B cell (primary cell): Measurements from ENCODE around the gene CD226. TPM values are rescaled to one million over a fixed set of nuclear protein-coding genes. Genes with fewer than 3 reads are reported as not detected.
"Not testable (repeated sequence)": the region's sequence is repeated elsewhere in the genome, so short reads cannot be mapped to it uniquely, and the experiment has no call there.

Experiments used
- ATAC-seq: fragments of 200-7000 bp; cut with Tn5 transposase; one replicate; pipeline ENCODE4 v1.10.0; 2021; ENCODE audit warnings: low read depth, mild to moderate bottlenecking, moderate number of reproducible peaks, moderate library complexity
- CTCF ChIA-PET: fragments of 350-600 bp; sonication (Branson Sonifier 250); formaldehyde crosslinking; loops from one replicate; lab custom pipeline; 2021; ENCODE audit warnings: antibody characterized with exemption, inconsistent platforms; lab: Charles Lee
- POLR2A ChIA-PET: fragments of 350-600 bp; sonication (Branson Sonifier 250); formaldehyde crosslinking; loops from one replicate; lab custom pipeline; 2021; ENCODE audit warnings: antibody characterized with exemption; lab: Charles Lee
- DNase-seq: peaks from one replicate; pipeline ENCODE4 v3.0.0; 2013
- H2AFZ ChIP-seq: 2 replicates; pipeline ENCODE4 v1.6.1; 2012; ENCODE audit warnings: mild to moderate bottlenecking, low read depth, low read length; ENCODE audit not compliant: insufficient read depth, poor library complexity, severe bottlenecking
- H3K27ac ChIP-seq, 2 donors: 1 replicate in 1 of 2; 2 replicates in 1 of 2; pipeline ENCODE4 v1.5.1; 2012 to 2013; ENCODE audit warnings: low read length in 2 of 2, mild to moderate bottlenecking in 2 of 2, moderate library complexity in 1 of 2
- H3K27me3 ChIP-seq, 4 experiments: fragments of 200-600 bp in 1 of 4; sonication (generic) in 1 of 4; replicated peaks in 1 of 4; 1 replicate in 2 of 4; 2 replicates in 2 of 4; pipeline versions ENCODE4 v1.6.1 to v1.7.0; 2013 to 2016; ENCODE audit warnings: low read length in 3 of 4, mild to moderate bottlenecking in 2 of 4, mixed read lengths in 1 of 4, moderate library complexity in 1 of 4; ENCODE audit not compliant: insufficient read depth in 4 of 4, control insufficient read depth in 3 of 4; ENCODE audit errors: control extremely low read depth in 1 of 4
- H3K36me3 ChIP-seq, 2 experiments: replicated peaks in 1 of 2; 1 replicate in 1 of 2; 2 replicates in 1 of 2; pipeline versions ENCODE4 v1.6.1 to v1.7.1; 2013; ENCODE audit warnings: low read length in 1 of 2; ENCODE audit not compliant: insufficient read depth in 2 of 2, control insufficient read depth in 1 of 2; ENCODE audit errors: control extremely low read depth in 1 of 2, extremely low read depth in 1 of 2
- H3K4me1 ChIP-seq, 2 donors: fragments of 200-600 bp in 1 of 2; sonication (generic) in 1 of 2; 1 replicate in 1 of 2; 2 replicates in 1 of 2; pipeline versions ENCODE4 v1.5.1 to v1.6.1; 2013 to 2017; ENCODE audit warnings: low read length in 2 of 2; ENCODE audit not compliant: control insufficient read depth in 2 of 2, insufficient read depth in 2 of 2
- H3K4me2 ChIP-seq: replicated peaks from 2 replicates; pipeline ENCODE3; 2012; ENCODE audit warnings: mild to moderate bottlenecking, low read depth, low read length; ENCODE audit not compliant: poor library complexity, severe bottlenecking
- H3K4me3 ChIP-seq, 5 experiments: fragments of 200-600 bp in 1 of 5; sonication (generic) in 1 of 5; 1 replicate in 3 of 5; 2 replicates in 2 of 5; pipeline versions ENCODE4 v1.5.1 to v1.7.0; 2011 to 2016; ENCODE audit warnings: low read length in 4 of 5, mild to moderate bottlenecking in 4 of 5, low read depth in 2 of 5, control low read depth in 1 of 5, moderate library complexity in 1 of 5; ENCODE audit not compliant: insufficient read depth in 1 of 5; ENCODE audit errors: control extremely low read depth in 1 of 5, extremely low read depth in 1 of 5
- H3K79me2 ChIP-seq: fragments of 200-600 bp; sonication (generic); one replicate; pipeline ENCODE4 v1.6.0; 2016; ENCODE audit warnings: low read length; ENCODE audit not compliant: control insufficient read depth, insufficient read depth
- H3K9ac ChIP-seq: fragments of 200-600 bp; sonication (generic); 2 replicates; pipeline ENCODE4 v1.6.1; 2017; ENCODE audit warnings: mild to moderate bottlenecking, low read length, moderate library complexity
- H3K9me3 ChIP-seq, 3 donors: one replicate each; pipeline versions ENCODE4 v1.6.1 to v1.7.1; 2013; ENCODE audit warnings: low read length in 2 of 3; ENCODE audit not compliant: control insufficient read depth in 2 of 3, insufficient read depth in 1 of 3; ENCODE audit errors: control extremely low read depth in 1 of 3
- H4K20me1 ChIP-seq: 2 replicates; pipeline ENCODE4 v1.6.0; 2012; ENCODE audit warnings: mild to moderate bottlenecking, low read length; ENCODE audit not compliant: insufficient read depth, control insufficient read depth, poor library complexity, severe bottlenecking
- H3K27ac Mint-ChIP-seq: one replicate; pipeline ENCODE4 v1.8.0; 2021; ENCODE audit warnings: mixed read lengths
- H3K27me3 Mint-ChIP-seq: one replicate; pipeline ENCODE4 v1.8.0; 2021; ENCODE audit warnings: mixed read lengths
- H3K4me1 Mint-ChIP-seq: one replicate; pipeline ENCODE4 v1.8.0; 2021; ENCODE audit warnings: mixed read lengths
- H3K4me3 Mint-ChIP-seq: one replicate; pipeline ENCODE4 v1.8.0; 2021; ENCODE audit warnings: mixed read lengths
- H3K9me3 Mint-ChIP-seq: one replicate; pipeline ENCODE4 v1.8.0; 2022; ENCODE audit warnings: mixed read lengths; ENCODE audit not compliant: insufficient read depth
- CTCF ChIP-seq: fragments of 200-600 bp; IDR thresholded peaks from one replicate; pipeline ENCODE4 v1.8.0; 2022; ENCODE audit warnings: antibody characterized with exemption, mild to moderate bottlenecking
- EZH2 ChIP-seq: IDR thresholded peaks from 2 replicates; pipeline ENCODE4 v1.6.1; 2012; ENCODE audit warnings: borderline replicate concordance, low read depth, mild to moderate bottlenecking, moderate library complexity, low read length; ENCODE audit not compliant: insufficient read depth, poor library complexity, severe bottlenecking
- WGBS: methylation state at CpG from one replicate; pipeline ENCODE4 v1.1.5; 2013; ENCODE audit warnings: missing lambda C conversion rate; ENCODE audit not compliant: insufficient coverage; 5-methylcytosine and 5-hydroxymethylcytosine counted together
- intact Hi-C: fragments of 100-400 bp; cut with micrococcal nuclease; formaldehyde crosslinking; loops from one replicate; pipeline ENCODE4 v1.10.0; 2022
- polyA plus RNA-seq: library from polyadenylated mRNA; depleted of rRNA; stranded (reverse); fragments of >200 nt; gene quantifications from 2 replicates; pipeline ENCODE4 v1.2.3, GENCODE V29; 2012
- total RNA-seq, 2 donors: library from RNA; stranded (reverse); fragments of 120-200 nt in 1 of 2; gene quantifications; 1 replicate in 1 of 2; 2 replicates in 1 of 2; pipeline versions ENCODE4 v1.2.3 to v1.2.4, GENCODE V29; 2013 to 2022

Gene CD226
- total and polyA plus RNA-seq, 2 donors (not counting 1 experiment from before 2014, with no cell fraction given), result 0.78 to 2.6 TPM

GRCh38 chr18:69978732-69979715, 31.4 kb upstream of the CD226 start:
- Histone ChIP-seq H4K20me1 (no peaks in the 10 kb centered on the region), H3K4me2 (no peak overlapping the region), H2AFZ (no peak overlapping the region), H3K9ac (no peak overlapping the region), H3K4me3 (no peak overlapping the region), H3K36me3 (no peaks in the 10 kb centered on the region), H3K27ac (no peak overlapping the region), H3K4me1 (no peaks in the 10 kb centered on the region), H3K27me3 (no peaks in the 10 kb centered on the region), H3K9me3 (peaks cover 0 to 6% (median 3%) of the 10 kb centered on the region in 3 donors), H3K79me2 (no peaks in the 10 kb centered on the region)
- peaks cover 13% of the 10 kb centered on the region for H3K9me3 Mint-ChIP-seq
- DNase-seq, result no peak
- POLR2A ChIA-PET, result no interaction called here
- CTCF ChIA-PET, result no interaction called here
- H3K27ac Mint-ChIP-seq, result no peak overlapping the region
- H3K27me3 Mint-ChIP-seq, result no peaks in the 10 kb centered on the region
- intact Hi-C loops, result no loop called here
- H3K4me1 Mint-ChIP-seq, result peaks cover 3% of the 10 kb centered on the region
- H3K4me3 Mint-ChIP-seq, result no peak overlapping the region
- no peak for TF ChIP-seq EZH2
- no peak for TF ChIP-seq CTCF
- ATAC-seq, result no peak
- WGBS, result 94% methylated on average over 8 of the region's 13 CpGs

- H3K36me3 ChIP-seq, H4K20me1 ChIP-seq, H3K27me3 Mint-ChIP-seq, H3K27ac ChIP-seq, intact Hi-C loops, H3K4me3 Mint-ChIP-seq, H3K9ac ChIP-seq, H3K27me3 ChIP-seq, H3K9me3 ChIP-seq, H3K27ac Mint-ChIP-seq, ATAC-seq, H3K4me1 ChIP-seq, H3K79me2 ChIP-seq, DNase-seq, CTCF ChIA-PET, H3K4me2 ChIP-seq, H3K4me1 Mint-ChIP-seq, POLR2A ChIA-PET, H2AFZ ChIP-seq, H3K4me3 ChIP-seq: not testable (repeated sequence)
- 92% methylated on average over 4 of the region's 4 CpGs for WGBS
- H3K9me3 Mint-ChIP-seq, result peaks cover 19% of the 10 kb centered on the region
Measured at GRCh38 chr18:69975294-69975693, 27.6 kb upstream of the CD226 start.
